ENCODE measurements around the gene GRIK1. TPM values are rescaled to one million over a fixed set of nuclear protein-coding genes. Genes with fewer than 3 reads are reported as not detected.

Gene GRIK1
- total RNA-seq, 1 experiment from 2014 or later = 0.09 TPM

DNA sequence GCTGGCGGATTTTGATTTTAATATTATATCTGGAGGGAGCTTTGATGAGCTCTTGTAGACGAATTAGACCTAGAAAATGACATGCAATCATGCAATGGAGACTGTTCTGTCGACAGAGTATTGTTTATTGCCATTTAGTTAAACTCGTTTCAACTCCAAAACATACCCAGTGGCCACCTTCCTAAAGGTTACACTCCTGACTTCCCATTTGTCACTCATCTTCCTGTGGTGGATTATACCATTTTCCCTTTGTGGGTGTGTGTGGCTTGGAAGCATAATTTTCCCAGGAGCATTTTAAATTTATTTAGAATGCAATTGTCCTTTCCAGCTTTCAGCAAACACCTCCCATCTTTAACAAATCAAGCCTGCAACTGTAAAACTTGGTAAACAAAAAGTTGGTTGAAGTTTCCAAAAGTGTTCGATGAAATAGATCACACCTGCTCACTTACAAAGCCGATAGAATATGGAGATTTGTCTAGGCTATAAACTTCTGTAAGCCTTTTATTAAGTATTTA, 266.6 kb downstream of the GRIK1 start (continued):
- TF ChIP-seq, protein P1, sequence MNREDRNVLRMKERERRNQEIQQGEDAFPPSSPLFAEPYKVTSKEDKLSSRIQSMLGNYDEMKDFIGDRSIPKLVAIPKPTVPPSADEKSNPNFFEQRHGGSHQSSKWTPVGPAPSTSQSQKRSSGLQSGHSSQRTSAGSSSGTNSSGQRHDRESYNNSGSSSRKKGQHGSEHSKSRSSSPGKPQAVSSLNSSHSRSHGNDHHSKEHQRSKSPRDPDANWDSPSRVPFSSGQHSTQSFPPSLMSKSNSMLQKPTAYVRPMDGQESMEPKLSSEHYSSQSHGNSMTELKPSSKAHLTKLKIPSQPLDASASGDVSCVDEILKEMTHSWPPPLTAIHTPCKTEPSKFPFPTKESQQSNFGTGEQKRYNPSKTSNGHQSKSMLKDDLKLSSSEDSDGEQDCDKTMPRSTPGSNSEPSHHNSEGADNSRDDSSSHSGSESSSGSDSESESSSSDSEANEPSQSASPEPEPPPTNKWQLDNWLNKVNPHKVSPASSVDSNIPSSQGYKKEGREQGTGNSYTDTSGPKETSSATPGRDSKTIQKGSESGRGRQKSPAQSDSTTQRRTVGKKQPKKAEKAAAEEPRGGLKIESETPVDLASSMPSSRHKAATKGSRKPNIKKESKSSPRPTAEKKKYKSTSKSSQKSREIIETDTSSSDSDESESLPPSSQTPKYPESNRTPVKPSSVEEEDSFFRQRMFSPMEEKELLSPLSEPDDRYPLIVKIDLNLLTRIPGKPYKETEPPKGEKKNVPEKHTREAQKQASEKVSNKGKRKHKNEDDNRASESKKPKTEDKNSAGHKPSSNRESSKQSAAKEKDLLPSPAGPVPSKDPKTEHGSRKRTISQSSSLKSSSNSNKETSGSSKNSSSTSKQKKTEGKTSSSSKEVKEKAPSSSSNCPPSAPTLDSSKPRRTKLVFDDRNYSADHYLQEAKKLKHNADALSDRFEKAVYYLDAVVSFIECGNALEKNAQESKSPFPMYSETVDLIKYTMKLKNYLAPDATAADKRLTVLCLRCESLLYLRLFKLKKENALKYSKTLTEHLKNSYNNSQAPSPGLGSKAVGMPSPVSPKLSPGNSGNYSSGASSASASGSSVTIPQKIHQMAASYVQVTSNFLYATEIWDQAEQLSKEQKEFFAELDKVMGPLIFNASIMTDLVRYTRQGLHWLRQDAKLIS (CRISPR knock-in tag; IDR thresholded peaks at IDR 0.05; ENCODE audit: borderline replicate concordance) = no peak

DNA sequence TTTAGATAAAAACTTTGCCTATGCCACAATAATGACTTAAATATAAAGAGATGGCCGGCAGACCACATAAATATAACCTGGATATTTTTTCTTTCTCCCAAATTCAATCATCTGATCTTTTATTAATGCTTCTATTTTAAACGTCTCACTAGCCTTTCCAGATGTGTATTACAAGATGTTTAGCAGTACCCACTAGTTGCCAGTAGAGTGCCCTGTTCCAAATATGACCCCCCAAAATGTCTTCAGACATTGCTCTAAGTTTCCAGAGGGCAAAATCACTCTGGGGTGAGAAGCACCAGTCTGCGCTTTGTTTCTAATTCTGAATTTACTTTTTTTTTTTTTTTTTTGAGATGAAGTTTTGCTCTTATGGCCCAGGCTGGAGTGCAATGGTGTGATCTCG, 268.1 kb downstream of the GRIK1 start:
- ChIA-PET CTCF (interaction anchor here (0.7 to 1.1 kb wide), 4 partner anchors 8 to 678 kb away, joined by 3 to 4 read pairs (median 4); no protein-coding TSS in a partner anchor), POLR2A (no interaction called here)
- Mint-ChIP-seq H3K27ac (no peak overlapping the region), H3K27me3 (ENCODE audit: low read depth) (no peaks in the 10 kb centered on the region), H3K9me3 (peaks cover 7% of the 10 kb centered on the region), H3K4me3 (no peak overlapping the region), H3K36me3 (no peaks in the 10 kb centered on the region), H3K4me1 (peaks cover 38% of the 10 kb centered on the region)
- DNase-seq (ENCODE audit: low spot score) (no peak), ATAC-seq (peak; percentile 60)
- no peak for TF ChIP-seq ZNF121 (CRISPR knock-in tag; IDR thresholded peaks at IDR 0.05)
- TF ChIP-seq, protein P2, sequence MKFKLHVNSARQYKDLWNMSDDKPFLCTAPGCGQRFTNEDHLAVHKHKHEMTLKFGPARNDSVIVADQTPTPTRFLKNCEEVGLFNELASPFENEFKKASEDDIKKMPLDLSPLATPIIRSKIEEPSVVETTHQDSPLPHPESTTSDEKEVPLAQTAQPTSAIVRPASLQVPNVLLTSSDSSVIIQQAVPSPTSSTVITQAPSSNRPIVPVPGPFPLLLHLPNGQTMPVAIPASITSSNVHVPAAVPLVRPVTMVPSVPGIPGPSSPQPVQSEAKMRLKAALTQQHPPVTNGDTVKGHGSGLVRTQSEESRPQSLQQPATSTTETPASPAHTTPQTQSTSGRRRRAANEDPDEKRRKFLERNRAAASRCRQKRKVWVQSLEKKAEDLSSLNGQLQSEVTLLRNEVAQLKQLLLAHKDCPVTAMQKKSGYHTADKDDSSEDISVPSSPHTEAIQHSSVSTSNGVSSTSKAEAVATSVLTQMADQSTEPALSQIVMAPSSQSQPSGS (CRISPR knock-in tag; IDR thresholded peaks at IDR 0.05; ENCODE audit: borderline replicate concordance, low read depth) = no peak
- TF ChIP-seq, protein P3, sequence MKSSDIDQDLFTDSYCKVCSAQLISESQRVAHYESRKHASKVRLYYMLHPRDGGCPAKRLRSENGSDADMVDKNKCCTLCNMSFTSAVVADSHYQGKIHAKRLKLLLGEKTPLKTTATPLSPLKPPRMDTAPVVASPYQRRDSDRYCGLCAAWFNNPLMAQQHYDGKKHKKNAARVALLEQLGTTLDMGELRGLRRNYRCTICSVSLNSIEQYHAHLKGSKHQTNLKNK (CRISPR knock-in tag; IDR thresholded peaks at IDR 0.05) = no peak
- TF ChIP-seq, protein P4, sequence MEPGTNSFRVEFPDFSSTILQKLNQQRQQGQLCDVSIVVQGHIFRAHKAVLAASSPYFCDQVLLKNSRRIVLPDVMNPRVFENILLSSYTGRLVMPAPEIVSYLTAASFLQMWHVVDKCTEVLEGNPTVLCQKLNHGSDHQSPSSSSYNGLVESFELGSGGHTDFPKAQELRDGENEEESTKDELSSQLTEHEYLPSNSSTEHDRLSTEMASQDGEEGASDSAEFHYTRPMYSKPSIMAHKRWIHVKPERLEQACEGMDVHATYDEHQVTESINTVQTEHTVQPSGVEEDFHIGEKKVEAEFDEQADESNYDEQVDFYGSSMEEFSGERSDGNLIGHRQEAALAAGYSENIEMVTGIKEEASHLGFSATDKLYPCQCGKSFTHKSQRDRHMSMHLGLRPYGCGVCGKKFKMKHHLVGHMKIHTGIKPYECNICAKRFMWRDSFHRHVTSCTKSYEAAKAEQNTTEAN (CRISPR knock-in tag; IDR thresholded peaks at IDR 0.05) = no peak
- TF ChIP-seq KAT7 (CRISPR knock-in tag; IDR thresholded peaks at IDR 0.05; ENCODE audit: borderline replicate concordance) = no peak
- TF ChIP-seq, protein P5, sequence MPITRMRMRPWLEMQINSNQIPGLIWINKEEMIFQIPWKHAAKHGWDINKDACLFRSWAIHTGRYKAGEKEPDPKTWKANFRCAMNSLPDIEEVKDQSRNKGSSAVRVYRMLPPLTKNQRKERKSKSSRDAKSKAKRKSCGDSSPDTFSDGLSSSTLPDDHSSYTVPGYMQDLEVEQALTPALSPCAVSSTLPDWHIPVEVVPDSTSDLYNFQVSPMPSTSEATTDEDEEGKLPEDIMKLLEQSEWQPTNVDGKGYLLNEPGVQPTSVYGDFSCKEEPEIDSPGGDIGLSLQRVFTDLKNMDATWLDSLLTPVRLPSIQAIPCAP (CRISPR knock-in tag; IDR thresholded peaks at IDR 0.05) = no peak

DNA sequence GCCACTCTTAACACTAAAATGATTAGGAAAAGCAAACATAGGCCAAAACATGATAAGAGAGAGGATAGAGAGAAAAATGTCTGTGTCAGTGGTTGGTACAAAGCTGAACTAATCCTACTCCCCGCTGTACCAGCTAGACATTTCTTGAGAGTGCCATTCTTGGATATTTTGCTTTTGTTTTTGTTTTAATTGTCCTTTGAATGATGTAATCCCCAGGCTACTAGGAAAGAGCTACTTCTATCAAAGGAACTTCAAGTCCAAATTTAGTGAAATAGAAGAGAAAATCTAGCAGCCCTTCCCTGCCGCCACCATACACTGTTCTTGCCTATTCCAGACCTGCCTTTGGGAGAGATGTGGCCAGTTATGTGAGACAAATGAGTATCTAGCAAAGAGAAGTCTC, 269.6 kb downstream of the GRIK1 start:
- Mint-ChIP-seq H3K9me3 (peaks cover 7% of the 10 kb centered on the region), H3K4me3 (no peak overlapping the region), H3K27ac (no peak overlapping the region), H3K27me3 (ENCODE audit: low read depth) (no peaks in the 10 kb centered on the region), H3K4me1 (peaks cover 24% of the 10 kb centered on the region), H3K36me3 (no peaks in the 10 kb centered on the region)
- no peak for ATAC-seq
- ChIA-PET CTCF (no interaction called here), POLR2A (no interaction called here)
- TF ChIP-seq NR2C2 (CRISPR knock-in tag; IDR thresholded peaks at IDR 0.05) (no peak), ZNF317 (CRISPR knock-in tag; IDR thresholded peaks at IDR 0.05; ENCODE audit: borderline replicate concordance, low read depth) (no peak), ZNF671 (CRISPR knock-in tag; IDR thresholded peaks at IDR 0.05) (no peak), NR1H2 (CRISPR knock-in tag; IDR thresholded peaks at IDR 0.05) (no peak), PRRX2 (CRISPR knock-in tag; IDR thresholded peaks at IDR 0.05) (no peak)
- TF ChIP-seq, protein P4 (CRISPR knock-in tag; IDR thresholded peaks at IDR 0.05) = no peak
- TF ChIP-seq, protein P5 (CRISPR knock-in tag; IDR thresholded peaks at IDR 0.05) = no peak
- TF ChIP-seq, protein P6, sequence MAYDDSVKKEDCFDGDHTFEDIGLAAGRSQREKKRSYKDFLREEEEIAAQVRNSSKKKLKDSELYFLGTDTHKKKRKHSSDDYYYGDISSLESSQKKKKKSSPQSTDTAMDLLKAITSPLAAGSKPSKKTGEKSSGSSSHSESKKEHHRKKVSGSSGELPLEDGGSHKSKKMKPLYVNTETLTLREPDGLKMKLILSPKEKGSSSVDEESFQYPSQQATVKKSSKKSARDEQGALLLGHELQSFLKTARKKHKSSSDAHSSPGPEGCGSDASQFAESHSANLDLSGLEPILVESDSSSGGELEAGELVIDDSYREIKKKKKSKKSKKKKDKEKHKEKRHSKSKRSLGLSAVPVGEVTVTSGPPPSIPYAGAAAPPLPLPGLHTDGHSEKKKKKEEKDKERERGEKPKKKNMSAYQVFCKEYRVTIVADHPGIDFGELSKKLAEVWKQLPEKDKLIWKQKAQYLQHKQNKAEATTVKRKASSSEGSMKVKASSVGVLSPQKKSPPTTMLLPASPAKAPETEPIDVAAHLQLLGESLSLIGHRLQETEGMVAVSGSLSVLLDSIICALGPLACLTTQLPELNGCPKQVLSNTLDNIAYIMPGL (CRISPR knock-in tag; IDR thresholded peaks at IDR 0.05) = no peak
- no peak for DNase-seq (ENCODE audit: low spot score)
